ENCODE measurements around the gene BRAF.
A peak's percentile ranks its signal among the peaks of the same experiment; 100 is the strongest.

The BRAF gene

GRCh38 chr7:140909476-140910161 is 15.1 kb downstream of the BRAF start:
- no peak for ATAC-seq (replicated peaks)
- no peaks in the 10 kb centered on the region for H3K27me3 Mint-ChIP-seq
- H3K27ac Mint-ChIP-seq, result no peak overlapping the region
- H3K9me3 Mint-ChIP-seq, result no peaks in the 10 kb centered on the region
- H3K4me1 Mint-ChIP-seq (ENCODE audit: low read depth in 2 of 2), result peaks cover 20 to 44% of the 10 kb centered on the region in 2 donors
- peaks cover 14% of the 10 kb centered on the region for H3K36me3 Mint-ChIP-seq (ENCODE audit: insufficient read depth)
- no peak for DNase-seq
- H3K4me3 Mint-ChIP-seq, result no peak overlapping the region

DNA sequence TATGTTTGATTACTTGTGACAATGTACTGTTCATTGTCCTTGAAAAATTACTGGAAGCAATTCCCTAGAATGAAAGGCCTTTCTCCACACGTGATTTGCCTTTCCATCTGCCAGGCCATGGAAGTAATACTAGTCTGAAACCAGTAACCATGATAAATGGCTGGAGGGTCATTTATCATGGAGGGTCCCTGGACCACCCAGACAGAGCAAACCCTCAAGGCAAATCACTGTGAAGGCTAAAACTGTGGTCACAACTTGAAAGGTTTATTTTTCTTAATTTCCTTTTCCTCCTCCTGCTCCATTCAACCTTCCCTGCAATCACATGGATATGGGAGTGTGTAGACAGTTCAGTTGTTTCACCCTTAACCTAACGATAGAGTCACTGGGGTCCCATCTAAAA is 16.4 kb downstream of the BRAF start:
- Mint-ChIP-seq H3K4me1 (ENCODE audit: low read depth in 2 of 2) (peaks cover 24 to 48% of the 10 kb centered on the region in 2 donors), H3K27me3 (no peaks in the 10 kb centered on the region), H3K27ac (peak overlapping the region in 1 of 2 donors; percentile 81), H3K9me3 (no peaks in the 10 kb centered on the region), H3K36me3 (ENCODE audit: insufficient read depth) (peaks cover 20% of the 10 kb centered on the region), H3K4me3 (no peak overlapping the region)
- DNase-seq (no peak), ATAC-seq (replicated peaks) (no peak)

GRCh38 chr7:140903741-140904480 is 20.8 kb downstream of the BRAF start:
- Mint-ChIP-seq H3K4me3 (no peak overlapping the region), H3K36me3 (ENCODE audit: insufficient read depth) (peaks cover 29% of the 10 kb centered on the region), H3K27ac (no peak overlapping the region), H3K27me3 (no peaks in the 10 kb centered on the region), H3K9me3 (peaks cover 0 to 2% of the 10 kb centered on the region in 2 donors), H3K4me1 (ENCODE audit: low read depth in 2 of 2) (peaks cover 24 to 52% of the 10 kb centered on the region in 2 donors)
- DNase-seq (no peak), ATAC-seq (replicated peaks) (no peak)

DNA sequence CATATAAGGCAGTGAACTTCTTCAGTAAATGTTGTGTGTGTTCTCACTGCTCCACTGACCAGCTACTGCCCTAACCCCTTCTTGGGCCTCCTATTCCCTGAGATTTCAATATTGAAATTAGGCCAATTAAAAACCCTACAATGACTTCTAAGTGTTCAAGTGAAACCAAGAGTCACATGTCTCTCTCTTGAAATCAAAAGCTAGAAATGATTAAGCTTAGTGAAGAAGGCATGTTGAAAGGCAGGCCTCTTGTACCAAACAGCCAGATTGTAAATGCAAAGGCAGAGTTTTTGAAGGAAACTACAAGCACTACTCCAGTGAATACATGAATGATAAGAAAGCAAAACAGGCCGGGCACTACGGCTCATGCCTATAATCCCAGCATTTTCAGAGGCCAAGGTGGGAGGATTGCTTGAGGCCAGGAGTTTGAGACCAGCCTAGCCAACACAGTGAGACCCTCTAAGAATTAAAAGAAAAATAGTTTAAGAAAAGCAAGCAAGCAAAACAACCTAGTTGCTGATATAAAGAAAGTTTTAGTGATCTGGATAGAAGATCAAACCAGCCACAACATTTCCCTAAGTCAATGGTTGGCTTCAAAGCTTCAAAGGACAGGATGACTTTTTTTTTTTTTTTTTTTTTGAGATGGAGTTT is 22.3 kb downstream of the BRAF start:
- Mint-ChIP-seq H3K4me3 (no peak overlapping the region), H3K4me1 (ENCODE audit: low read depth in 2 of 2) (peaks cover 22 to 54% of the 10 kb centered on the region in 2 donors), H3K9me3 (peaks cover 0 to 2% of the 10 kb centered on the region in 2 donors), H3K27me3 (no peaks in the 10 kb centered on the region), H3K36me3 (ENCODE audit: insufficient read depth) (peaks cover 25% of the 10 kb centered on the region), H3K27ac (no peak overlapping the region)
- ATAC-seq (replicated peaks) (no peak), DNase-seq (no peak)

GRCh38 chr7:140901941-140902302 is 22.8 kb downstream of the BRAF start:
- no peak for ATAC-seq (replicated peaks)
- H3K27me3 Mint-ChIP-seq, result no peaks in the 10 kb centered on the region
- no peak for DNase-seq
- peaks cover 27% of the 10 kb centered on the region for H3K36me3 Mint-ChIP-seq (ENCODE audit: insufficient read depth)
- peak overlapping the region in 1 of 2 donors; percentile 1 for H3K27ac Mint-ChIP-seq
- H3K9me3 Mint-ChIP-seq, result peaks cover 0 to 2% of the 10 kb centered on the region in 2 donors
- peaks cover 24 to 57% of the 10 kb centered on the region in 2 donors for H3K4me1 Mint-ChIP-seq (ENCODE audit: low read depth in 2 of 2)
- no peak overlapping the region for H3K4me3 Mint-ChIP-seq

GRCh38 chr7:140899883-140900282 is 24.8 kb downstream of the BRAF start:
- peaks cover 35 to 62% of the 10 kb centered on the region in 2 donors for H3K4me1 Mint-ChIP-seq (ENCODE audit: low read depth in 2 of 2)
- H3K9me3 Mint-ChIP-seq, result peaks cover 0 to 2% of the 10 kb centered on the region in 2 donors
- peaks cover 29% of the 10 kb centered on the region for H3K36me3 Mint-ChIP-seq (ENCODE audit: insufficient read depth)
- no peak overlapping the region for H3K4me3 Mint-ChIP-seq
- H3K27ac Mint-ChIP-seq, result no peak overlapping the region
- DNase-seq (no peak), ATAC-seq (replicated peaks) (no peak)
- no peaks in the 10 kb centered on the region for H3K27me3 Mint-ChIP-seq

DNA sequence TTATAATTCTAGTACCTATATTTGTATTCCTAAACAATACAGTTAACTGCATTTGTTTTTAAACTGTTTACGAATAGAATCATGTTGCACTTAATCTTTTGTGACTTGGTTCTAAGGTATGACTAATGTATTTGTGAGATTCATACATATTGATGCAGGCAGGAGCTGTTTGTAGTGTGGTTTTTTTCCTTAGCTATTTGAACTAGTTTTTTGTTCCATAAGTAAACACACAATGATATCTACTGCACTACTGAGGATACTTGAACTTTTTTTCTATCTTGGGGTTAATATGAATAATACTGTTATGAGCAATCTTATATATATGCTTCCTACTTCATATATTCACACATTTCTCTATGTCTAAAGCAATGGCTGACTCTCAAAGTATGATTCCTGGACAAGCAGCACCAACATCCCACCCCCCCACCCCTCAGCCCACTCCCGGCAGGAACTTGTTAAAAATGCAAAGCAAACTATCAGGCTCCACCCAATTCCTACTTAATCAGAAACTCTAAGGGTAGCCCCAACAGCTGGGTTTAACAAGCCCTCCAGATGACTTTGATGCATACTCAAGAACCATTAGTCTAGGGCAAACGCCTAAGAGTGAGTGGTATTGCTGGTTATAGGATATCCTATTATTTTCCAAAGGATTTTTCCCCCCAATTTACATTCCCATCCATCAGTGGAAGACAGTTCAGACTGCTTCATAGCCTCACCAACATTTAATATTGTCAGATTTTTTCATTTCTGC is 25.8 kb downstream of the BRAF start:
- peaks cover 25% of the 10 kb centered on the region for H3K36me3 Mint-ChIP-seq (ENCODE audit: insufficient read depth)
- DNase-seq (no peak), ATAC-seq (replicated peaks) (no peak)
- H3K27me3 Mint-ChIP-seq, result no peaks in the 10 kb centered on the region
- no peak overlapping the region for H3K4me3 Mint-ChIP-seq
- H3K9me3 Mint-ChIP-seq, result peaks cover 0 to 2% of the 10 kb centered on the region in 2 donors
- no peak overlapping the region for H3K27ac Mint-ChIP-seq
- H3K4me1 Mint-ChIP-seq (ENCODE audit: low read depth in 2 of 2), result peaks cover 36 to 60% of the 10 kb centered on the region in 2 donors

DNA sequence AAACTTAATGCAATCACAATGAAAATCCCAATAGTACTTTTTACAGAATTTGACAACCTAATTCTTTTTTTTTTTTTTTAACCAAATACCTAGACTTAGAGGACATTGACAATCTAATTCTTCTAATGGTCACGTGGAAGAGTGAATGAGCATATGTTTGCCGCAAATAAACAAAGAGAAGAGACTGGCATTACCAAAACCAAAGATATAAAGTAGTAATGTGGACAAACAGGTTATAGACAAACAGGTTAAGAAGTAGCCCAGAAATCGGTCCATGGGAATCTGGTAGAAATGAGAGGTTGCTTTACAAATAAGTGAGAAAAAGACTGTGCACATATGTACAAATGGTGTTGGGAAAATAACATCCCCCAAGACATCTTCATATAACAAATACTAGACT is 27.7 kb downstream of the BRAF start:
- ATAC-seq (replicated peaks) (no peak), DNase-seq (no peak)
- Mint-ChIP-seq H3K27ac (peak overlapping the region in 1 of 2 donors; percentile 17), H3K4me3 (no peak overlapping the region), H3K27me3 (no peaks in the 10 kb centered on the region), H3K36me3 (ENCODE audit: insufficient read depth) (peaks cover 14% of the 10 kb centered on the region), H3K4me1 (ENCODE audit: low read depth in 2 of 2) (peaks cover 40 to 62% of the 10 kb centered on the region in 2 donors), H3K9me3 (peaks cover 0 to 2% of the 10 kb centered on the region in 2 donors)

DNA sequence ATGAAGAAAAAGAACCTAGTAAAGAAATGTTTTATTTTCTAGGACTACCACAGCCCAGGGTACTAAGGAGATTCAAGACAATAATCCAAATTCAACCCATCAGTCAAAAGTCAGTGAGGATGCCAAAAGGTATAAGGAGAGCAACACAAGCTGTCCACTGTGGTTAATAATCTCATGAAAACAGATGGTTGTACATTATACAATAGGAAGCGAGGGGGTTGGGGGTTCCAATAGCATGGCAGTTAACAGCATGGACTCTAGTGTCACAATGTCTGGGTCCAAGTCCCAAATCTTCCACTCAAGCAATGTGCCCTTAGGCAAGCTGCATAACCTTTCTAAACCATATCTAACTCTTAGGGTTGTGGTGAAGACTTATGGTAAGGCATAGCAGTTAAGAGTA is 35.1 kb downstream of the BRAF start:
- peaks cover 34 to 51% of the 10 kb centered on the region in 2 donors for H3K4me1 Mint-ChIP-seq (ENCODE audit: low read depth in 2 of 2)
- DNase-seq, result no peak

DNA sequence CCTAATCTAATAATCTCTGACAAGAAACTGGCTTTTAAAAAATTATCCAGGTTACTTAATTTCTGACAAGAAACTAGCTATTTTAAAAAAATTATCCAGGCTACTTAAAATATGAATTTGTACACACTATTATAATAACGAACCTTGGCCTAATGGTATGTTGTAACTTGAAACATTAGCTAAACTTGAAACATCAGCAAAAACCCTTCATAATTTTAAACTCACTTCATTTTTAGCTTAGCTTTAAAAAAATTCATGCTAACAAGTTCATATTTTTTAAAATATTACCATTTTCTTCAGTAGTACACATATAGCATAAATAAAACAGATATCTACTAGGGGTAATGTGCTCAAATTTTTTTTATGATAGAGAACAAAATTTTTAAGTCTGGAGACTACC is 35.6 kb downstream of the BRAF start:
- Mint-ChIP-seq H3K27ac (no peak overlapping the region), H3K4me3 (no peak overlapping the region), H3K4me1 (ENCODE audit: low read depth in 2 of 2) (peaks cover 34 to 51% of the 10 kb centered on the region in 2 donors), H3K9me3 (no peaks in the 10 kb centered on the region), H3K36me3 (ENCODE audit: insufficient read depth) (no peaks in the 10 kb centered on the region), H3K27me3 (no peaks in the 10 kb centered on the region)
- no peak for ATAC-seq (replicated peaks)
- no peak for DNase-seq

More for the DNA sequence above, 35.1 kb downstream of the BRAF start:
- Mint-ChIP-seq H3K27ac (no peak overlapping the region), H3K4me3 (no peak overlapping the region), H3K36me3 (ENCODE audit: insufficient read depth) (no peaks in the 10 kb centered on the region), H3K9me3 (no peaks in the 10 kb centered on the region), H3K27me3 (no peaks in the 10 kb centered on the region)
- no peak for ATAC-seq (replicated peaks)

DNA sequence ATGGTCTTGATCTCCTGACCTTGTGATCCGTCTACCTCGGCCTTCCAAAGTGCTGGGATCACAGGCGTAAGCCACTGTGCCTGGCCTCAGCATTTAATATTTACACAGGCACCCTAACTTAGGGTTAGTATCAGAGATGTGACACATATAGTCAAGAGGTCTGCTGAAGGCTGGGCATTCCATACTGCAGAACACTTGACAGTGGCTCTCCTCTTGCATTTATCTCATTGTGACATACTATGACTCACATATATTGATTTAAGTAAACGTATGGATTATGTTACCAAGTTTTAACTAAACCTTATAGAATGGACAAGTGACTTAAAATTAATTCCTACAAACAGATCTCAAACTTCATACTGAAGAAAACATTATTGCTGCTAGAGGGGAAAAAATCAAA is 36.6 kb downstream of the BRAF start:
- Mint-ChIP-seq H3K27ac (no peak overlapping the region), H3K4me3 (no peak overlapping the region), H3K27me3 (no peaks in the 10 kb centered on the region), H3K4me1 (ENCODE audit: low read depth in 2 of 2) (peaks cover 27 to 51% of the 10 kb centered on the region in 2 donors), H3K36me3 (ENCODE audit: insufficient read depth) (no peaks in the 10 kb centered on the region), H3K9me3 (no peaks in the 10 kb centered on the region)
- no peak for DNase-seq
- ATAC-seq (replicated peaks), result no peak

DNA sequence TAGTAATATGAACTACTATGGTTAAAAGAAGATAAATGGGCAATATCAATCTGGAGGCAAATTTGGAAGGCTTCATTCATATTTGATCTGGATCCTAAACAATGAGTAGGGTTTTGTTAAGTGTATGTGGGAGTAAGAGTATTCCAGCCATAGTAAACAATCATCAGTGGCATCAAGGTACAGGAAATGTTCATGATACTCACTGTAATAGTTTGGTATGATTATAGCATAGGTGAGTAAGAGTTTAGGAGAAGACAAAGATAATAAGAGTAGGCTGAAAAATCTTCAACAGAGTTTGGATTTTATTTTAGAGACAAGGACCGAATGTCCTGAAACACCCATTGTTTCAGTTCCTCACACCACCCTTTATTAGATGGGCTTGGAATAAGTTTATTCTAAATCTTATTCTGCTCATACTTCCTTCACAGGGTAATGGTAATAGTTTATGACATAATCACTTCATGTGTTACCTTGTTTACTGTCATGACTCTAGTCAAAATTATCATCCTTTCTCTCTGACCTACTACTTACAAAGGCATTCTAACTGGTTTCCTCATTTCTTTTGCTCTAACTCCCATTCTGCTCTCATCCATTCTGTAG is 38.9 kb downstream of the BRAF start:
- Mint-ChIP-seq H3K9me3 (no peaks in the 10 kb centered on the region), H3K27me3 (no peaks in the 10 kb centered on the region), H3K4me3 (no peak overlapping the region), H3K4me1 (ENCODE audit: low read depth in 2 of 2) (peaks cover 25 to 49% of the 10 kb centered on the region in 2 donors), H3K27ac (peak overlapping the region; percentile 0 to 22), H3K36me3 (ENCODE audit: insufficient read depth) (no peaks in the 10 kb centered on the region)
- DNase-seq, result no peak
- no peak for ATAC-seq (replicated peaks)

DNA sequence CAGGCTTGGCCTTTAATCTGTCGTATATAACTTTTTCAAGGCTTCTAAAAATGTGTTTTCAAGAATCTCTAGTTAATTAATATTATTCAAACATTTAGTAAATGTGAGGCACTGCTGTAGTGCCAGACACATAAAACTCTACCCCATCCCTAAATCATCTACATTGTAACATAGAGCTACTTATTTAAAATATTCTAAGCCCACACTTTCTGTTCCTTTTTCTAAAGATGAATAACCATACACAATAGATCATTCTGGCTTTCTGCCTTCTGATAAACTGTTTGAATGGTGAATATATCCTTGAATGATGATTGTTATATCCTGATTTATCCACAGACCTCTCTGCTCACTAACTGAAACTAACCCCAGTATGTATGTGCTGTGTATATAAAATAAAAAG is 41.4 kb downstream of the BRAF start:
- ATAC-seq (replicated peaks) (no peak), DNase-seq (no peak)
- H3K4me3 Mint-ChIP-seq, result no peak overlapping the region
- H3K27ac Mint-ChIP-seq, result peak overlapping the region in 1 of 2 donors; percentile 18
- peaks cover 21 to 49% of the 10 kb centered on the region in 2 donors for H3K4me1 Mint-ChIP-seq (ENCODE audit: low read depth in 2 of 2)
- H3K36me3 Mint-ChIP-seq (ENCODE audit: insufficient read depth), result peaks cover 3% of the 10 kb centered on the region
- no peaks in the 10 kb centered on the region for H3K27me3 Mint-ChIP-seq
- no peaks in the 10 kb centered on the region for H3K9me3 Mint-ChIP-seq
